ENCODE results near the gene ICA1.
"Not testable (repeated sequence)": the region's sequence is repeated elsewhere in the genome, so short reads cannot be mapped to it uniquely, and the experiment has no call there.

Gene ICA1

DNA sequence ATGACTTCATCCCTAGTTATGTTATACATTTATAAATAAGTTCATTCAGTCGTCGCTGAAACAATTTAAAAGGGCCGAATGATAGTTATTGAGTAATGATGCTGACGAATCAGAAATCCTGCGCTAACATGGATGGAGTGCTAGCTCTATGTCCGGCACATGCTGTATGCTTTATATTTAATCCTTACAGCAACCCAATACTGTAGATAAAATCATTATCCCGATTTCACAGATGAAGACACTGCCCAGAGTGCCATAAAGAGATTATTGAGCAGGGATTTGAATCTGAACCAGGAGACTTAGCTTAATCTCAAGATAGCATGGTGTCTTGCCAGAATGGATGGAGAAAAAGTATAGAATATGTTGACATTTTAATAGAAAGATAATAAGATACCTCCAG lies 1.1 kb upstream of the ICA1 start:
- peak; percentile 32 for DNase-seq (ENCODE audit: low spot score)

DNA sequence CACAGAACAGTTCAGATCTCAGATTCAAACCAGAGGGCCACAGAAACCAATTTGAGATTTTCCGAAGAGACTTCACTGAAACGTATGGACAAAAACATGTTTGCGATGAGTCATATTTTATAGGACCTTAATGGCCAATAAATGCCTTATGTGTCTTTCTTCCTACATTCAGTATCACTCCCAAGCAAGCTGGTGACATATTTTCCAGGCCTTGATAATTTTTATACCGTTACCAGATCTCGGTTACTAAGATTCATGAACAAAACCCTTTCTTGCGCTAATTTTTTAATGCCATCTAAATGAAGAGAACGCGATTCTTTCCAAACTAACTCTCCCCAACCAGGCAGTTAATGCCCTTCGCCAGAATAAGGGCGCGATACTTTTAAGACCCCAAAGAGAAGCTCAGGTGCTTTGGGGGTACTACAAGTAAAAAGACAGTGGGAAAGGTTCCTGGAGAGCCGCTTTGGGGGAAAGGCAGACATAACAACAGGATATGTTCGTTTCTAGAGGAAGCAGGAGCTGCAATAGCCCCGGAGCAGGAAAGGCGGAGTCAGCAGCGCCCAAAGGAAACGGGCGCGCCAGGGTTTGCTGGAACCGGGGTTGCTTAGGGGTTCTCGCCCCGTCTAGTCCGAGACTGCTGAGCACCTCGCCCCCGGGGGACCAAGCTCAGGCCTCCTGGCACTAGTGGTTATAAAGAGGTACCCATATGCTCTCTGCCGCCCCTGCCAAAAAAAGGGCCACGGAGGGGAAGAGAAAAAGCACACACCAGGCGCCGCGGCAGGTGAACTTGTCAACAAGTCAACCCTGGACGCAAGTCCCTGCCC lies 884 bp downstream of the ICA1 start:
- peak; percentile 88 for DNase-seq (ENCODE audit: low spot score)

DNA sequence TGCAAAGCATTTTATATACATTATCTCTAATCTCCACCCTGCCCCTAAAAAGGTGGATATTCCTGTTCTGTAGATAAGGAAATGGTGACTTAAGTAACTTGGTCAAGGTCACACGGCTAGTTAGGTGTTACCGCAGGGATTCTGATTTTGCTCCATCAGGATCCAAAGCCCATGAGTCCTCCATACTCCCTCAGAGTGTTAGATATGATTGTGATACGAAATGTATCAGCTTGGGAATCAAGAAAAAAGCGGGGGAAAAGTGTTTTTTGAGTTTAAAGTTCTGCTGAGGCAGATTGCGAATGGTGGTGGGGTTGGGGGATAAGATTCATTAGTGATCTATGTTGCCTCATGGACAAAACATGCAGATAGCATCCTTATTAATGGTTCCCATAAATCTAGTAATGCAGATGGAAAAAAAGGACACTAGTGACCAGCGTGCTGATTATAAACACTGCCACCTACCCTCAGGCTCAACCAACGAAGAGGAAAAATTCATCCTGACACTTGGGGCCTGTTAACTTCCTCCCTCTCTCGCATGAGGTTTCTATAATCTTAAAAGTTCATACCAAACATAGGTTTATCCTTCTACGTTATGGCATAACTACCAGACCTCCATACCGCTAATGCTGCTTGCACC lies 2.3 kb downstream of the ICA1 start:
- no peak for DNase-seq (ENCODE audit: low spot score)

DNA sequence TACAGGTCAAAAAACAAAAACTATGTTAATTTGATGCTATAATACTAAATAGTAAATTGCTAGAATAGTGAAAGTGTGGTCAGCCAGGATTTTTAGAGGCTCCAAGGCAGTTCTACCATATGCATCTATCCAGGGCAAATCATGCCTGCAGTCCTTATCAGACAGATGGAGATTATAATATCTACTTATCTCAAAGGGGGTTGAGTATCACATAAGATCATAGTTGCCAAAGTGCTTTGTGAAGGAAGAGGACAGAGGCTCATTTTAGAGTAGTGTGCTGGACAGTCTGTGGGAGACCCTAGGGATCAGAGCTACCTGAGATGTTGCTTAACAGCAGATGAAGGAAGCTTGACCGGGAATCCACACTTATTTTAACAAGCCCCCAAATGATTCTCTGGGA lies 3.2 kb downstream of the ICA1 start:
- no peak for DNase-seq (ENCODE audit: low spot score)

DNA sequence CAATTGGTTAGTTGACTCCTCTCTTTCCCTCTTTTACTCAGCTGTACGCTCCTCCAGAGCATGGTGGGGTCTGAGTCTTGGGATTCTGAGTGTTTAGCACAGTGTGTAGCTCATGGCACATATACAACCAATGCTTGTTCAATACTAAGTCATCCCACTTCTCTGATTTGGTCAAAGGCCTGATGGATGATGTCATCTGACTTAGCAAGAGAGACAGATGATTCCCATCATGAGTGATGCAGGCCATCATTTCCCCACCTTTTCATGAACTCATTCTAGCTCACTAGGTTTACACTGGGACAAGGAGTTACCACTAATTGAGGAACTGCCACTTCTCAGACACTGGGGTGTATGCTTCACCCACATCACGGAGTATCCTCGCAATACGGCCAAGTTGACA lies 3.8 kb downstream of the ICA1 start:
- DNase-seq (ENCODE audit: low spot score), result peak; percentile 11

DNA sequence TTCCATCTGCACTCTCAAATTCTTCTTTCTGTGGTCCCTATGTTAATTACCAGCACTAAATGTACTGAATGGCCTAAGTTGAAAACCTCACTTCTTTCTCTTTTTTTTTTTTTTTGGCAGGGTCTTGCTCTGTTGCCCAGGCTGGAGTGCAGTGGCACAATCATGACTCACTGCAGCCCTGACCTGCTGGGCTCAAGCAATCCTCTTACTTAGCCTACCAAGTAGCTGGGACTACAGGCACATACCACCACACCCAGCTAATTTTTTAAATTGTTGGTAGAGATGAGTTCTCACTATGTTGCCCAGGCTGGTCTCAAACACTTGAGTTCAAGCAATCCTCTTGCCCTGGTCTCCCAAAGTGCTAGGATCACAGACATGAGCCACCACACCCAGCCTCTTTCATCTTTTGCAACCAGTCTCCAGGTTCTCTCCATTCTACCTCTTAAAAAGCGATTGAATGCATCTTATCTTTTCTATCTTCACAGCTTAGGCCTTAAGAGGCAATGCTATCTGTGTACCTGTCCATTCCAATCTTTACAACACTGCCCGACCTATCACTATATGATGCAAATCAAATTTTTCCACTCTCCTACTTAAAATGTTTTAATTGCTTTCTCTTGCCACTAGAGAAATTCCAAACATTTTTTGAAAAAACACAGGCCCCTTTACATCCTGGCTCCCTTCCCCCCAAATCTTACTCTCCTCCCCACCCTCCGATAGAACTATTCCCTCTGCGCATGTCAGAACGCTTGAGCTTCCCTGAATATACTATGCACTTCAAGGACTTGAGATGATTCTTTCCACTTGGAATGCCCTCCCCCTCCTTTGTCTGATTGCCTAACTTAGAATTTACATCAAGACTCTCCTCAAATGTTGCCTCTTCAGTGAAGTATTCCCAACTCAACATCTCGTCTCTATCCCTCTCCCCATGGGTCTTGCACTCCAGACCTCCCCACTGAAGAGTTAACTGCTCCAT lies 6.0 kb downstream of the ICA1 start:
- DNase-seq (ENCODE audit: low spot score), result no peak

DNA sequence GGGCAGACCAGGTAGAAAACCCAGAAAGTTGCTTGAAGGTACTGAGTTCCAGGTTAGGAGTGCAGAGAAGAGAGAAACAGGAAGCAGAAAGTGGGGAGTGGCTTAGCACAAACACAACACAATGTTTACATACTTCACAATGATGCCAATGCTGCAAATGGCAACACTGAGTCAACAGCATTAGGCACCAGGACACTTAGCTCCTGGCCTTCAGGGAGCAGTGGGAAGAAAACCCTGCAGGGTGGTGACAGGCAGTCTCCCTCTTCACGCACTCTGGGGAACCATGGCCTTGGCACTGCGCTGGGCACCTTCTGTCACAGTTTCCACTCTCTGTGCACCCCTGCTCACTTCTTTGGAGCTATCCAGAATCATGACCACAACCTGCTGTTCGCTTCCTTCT lies 7.3 kb downstream of the ICA1 start:
- no peak for DNase-seq (ENCODE audit: low spot score)

DNA sequence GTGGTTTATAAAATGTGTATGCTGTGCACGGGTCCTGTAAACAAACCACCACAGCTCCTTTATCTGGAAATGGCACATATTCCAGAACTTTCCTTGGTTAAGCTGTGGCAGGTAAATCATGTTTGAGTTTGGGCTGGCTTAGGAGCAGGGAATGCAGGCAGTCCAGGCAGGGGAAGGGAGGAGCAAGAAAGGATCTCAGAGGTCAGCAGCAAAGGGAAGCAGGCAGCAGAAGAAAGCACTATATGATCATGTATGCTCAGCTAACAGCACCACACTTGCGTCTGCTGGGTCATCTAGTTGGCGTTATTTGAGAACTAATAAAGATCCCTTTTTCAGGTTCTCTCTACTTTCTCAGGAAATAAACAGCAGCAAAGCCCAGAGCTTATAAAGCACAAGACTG lies 7.8 kb downstream of the ICA1 start:
- no peak for DNase-seq (ENCODE audit: low spot score)

DNA sequence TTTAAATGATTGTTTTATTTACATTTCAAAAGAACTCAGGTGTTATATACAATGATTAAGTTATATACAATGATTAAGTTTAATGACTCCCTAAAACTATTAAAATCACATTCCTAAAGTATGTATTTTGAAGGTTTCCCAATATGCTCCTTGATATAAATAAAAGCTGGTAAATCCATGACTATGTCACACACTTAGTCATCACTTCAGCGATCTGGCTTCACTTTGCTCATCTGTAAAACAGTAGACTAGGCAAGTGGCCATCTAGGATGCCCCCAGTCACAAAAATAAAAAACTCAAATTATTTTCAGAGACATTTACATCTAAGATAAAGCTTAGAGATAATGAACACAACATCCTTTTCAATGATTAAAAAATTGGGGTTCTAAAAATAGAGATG lies 10.8 kb downstream of the ICA1 start:
- peak; percentile 38 for DNase-seq (ENCODE audit: low spot score)

DNA sequence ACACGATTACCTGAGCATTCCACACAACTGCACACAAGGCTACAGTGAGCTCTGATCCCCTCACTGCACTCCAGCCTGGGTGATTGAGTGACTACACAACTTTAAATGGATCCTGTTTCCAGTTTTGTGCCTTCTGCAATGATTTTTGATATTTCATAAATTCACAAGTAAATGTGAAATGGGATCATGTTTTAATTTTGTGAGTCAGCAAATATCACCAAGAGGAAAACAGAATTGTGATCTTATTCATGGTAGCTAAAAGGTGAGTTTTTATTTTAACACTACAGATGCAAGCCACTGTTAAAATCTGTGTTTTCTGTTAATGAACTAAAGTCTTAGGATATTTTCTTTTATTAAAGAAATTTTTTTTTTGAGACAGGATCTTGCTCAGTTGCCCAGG lies 11.4 kb downstream of the ICA1 start:
- DNase-seq (ENCODE audit: low spot score), result no peak

DNA sequence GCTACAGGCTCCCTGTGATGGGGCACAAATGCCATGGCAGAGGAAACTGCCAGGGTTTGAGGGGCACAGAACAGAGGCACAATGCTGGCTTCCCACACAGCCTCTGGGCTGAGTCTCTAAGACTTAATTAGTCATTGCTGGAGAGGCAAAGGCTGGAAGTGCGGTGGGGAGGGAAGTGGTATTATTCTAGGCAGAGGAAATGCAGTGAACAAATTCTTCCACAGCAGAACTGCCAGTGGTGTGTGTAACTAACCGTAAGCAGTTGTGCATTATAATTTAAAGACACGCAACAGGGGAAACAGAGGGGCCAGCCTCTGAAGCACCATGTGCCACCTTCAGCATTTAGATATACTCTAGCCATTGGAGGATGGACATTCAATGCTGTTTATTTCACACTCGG lies 12.8 kb downstream of the ICA1 start:
- DNase-seq (ENCODE audit: low spot score), result no peak

DNA sequence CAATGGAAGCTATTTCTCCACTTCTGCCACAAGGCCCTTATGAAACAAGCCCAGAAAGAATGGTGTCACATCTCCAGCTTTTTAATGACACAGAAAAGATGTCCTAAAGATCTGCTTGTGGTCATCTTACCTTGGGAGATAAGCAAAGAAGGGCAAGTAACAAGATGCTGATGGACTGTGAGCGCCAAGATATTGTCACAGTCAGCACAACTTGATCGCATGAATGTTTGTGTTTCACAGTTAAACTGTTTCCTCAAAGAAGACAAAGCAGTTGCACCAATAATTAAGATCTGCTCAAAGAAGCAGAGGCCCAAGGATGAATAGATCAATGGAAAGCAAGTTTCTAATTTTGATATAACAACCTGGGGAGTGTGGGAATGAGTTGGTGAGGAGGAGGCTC lies 15.9 kb downstream of the ICA1 start:
- DNase-seq (ENCODE audit: low spot score), result no peak

DNA sequence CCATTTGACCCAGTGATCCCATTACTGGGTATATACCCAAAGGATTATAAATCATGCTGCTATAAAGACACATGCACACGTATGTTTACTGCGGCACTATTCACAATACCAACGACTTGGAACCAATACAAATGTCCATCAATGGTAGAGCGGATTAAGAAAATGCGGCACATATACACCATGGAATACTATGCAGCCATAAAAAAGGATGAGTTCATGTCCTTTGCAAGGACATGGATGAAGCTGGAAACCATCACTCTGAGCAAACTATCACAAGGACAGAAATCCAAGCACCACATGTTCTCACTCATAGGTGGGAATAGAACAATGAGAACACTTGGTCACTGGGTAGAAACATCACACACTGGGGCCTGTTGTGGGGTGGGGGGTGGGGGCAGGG lies 16.9 kb downstream of the ICA1 start:
- DNase-seq (ENCODE audit: low spot score), result not testable (repeated sequence)

DNA sequence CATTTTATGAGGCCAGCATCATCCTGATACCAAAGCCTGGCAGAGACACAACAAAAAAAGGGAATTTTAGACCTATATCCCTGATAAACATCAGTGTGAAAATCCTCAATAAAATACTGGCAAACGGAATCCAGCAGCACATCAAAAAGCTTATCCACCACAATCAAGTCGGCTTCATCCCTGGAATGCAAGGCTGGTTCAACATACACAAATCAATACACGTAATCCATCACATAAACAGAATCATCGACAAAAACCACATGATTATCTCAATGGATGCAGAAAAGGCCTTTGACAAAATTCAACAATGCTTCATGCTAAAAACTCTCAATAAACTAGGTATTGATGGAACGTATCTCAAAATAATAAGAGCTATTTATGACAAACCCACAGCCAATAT lies 18.9 kb downstream of the ICA1 start:
- DNase-seq (ENCODE audit: low spot score), result not testable (repeated sequence)

DNA sequence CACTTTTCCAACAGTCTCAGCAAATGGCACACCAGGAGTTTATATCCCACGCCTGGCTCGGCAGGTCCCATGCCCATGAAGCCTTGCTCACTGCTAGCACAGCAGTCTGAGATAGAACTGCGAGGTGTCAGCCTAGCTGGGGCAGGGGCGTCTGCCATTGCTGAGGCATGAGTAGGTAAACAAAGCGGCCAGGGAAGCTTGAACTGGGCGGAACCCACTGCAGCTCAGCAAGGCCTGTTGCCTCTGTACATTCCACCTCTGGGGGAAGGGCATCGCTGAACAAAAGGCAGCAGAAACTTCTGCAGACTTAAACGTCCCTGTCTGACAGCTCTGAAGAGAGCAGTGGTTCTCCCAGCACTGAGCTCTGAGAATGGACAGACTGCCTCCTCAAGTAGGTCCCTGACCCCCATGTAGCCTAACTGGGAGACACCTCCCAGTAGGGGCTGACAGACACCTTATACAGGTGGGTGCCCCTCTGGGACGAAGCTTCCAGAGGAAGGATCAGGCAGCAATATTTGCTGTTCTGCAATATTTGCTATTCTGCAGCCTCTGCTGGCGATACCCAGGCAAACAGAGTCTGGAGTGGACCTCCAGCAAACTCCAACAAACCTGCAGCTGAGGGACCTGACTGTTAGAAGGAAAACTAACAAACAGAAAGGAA lies 22.1 kb downstream of the ICA1 start:
- DNase-seq (ENCODE audit: low spot score), result not testable (repeated sequence)

DNA sequence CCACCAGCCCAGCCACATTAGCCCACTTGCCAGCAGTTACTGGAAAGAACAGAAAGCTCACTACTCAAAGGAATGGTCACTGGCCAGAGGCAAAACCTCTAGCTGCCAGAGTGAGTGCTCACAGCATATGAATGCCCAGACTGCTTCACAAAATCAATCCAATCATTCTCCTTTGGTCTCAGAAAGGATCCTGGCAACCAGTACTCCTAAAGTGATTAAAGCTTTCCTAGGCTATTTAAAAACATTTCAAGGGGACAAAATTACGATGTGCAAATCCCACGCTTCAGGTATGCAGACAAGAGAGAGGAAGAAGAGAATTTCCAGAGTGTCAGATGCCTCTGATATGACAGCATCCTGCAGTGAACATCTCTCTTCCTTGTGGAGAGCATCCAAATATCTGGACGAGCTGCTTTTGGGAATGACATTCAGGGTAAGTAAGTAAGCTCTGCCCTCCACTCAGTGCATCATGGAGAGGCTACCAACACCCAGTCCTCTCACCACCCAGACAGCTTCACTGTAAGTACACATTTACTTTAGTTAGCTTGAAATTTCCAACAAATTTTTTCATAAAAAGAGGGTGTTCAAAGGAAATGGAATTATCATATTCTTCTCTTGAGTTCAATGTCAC lies 25.1 kb downstream of the ICA1 start:
- DNase-seq (ENCODE audit: low spot score), result no peak

DNA sequence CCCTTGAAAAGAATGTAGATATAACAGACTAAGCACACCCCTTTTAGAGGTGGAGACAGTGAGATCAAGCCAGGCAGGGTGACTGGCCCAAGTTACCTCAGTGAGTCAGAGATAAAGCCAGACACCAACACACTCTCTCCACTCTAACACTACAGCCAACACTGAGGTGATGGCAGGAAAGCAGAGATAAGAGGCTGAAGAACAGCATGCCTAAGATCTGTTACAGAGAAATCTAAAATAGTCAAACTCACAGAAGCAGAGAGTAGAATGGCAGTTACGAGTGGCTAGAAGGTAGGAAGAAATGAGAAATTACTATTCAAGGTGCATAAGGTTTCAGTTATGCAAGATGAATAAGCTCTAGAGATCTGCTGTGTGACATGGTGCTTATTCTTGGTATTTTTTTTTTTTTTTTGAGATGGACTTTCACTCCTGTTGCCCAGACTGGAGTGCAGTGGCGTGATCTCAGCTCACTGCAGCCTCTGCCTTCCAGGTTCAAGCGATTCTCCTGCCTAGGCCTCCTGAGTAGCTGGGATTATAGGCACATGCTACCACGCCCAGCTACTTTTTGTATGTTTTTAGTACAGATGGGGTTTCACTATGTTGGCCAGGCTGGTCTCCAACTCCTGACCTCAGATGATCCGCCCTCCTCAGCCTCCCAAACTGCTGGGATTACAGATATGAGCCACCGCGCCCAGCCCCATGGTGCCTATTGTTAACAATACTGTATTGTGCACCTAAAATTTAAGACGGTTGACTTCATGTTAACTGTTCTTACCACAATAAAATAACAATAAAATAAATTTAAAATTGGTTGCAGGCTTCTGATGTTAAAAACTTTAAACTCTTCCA lies 28.7 kb downstream of the ICA1 start:
- no peak for DNase-seq (ENCODE audit: low spot score)

DNA sequence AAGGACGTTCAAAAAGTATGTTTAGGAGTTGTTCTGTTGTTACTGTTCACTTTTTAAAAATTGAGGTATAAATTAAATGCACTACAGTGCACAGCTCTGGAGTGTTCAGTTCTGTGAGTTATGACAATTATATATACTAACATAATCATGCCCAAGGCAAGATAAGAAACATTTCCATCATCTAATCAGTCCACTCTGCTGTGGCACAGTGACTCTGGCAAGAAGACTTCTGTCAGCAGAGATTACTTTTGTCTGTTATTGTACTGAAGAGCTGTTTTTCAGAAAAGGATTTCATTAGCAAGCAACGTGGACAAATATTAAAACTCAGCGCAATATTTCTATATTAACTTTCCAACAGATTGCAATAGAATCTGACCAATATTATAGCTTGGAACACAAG lies 32.0 kb downstream of the ICA1 start:
- no peak for DNase-seq (ENCODE audit: low spot score)

DNA sequence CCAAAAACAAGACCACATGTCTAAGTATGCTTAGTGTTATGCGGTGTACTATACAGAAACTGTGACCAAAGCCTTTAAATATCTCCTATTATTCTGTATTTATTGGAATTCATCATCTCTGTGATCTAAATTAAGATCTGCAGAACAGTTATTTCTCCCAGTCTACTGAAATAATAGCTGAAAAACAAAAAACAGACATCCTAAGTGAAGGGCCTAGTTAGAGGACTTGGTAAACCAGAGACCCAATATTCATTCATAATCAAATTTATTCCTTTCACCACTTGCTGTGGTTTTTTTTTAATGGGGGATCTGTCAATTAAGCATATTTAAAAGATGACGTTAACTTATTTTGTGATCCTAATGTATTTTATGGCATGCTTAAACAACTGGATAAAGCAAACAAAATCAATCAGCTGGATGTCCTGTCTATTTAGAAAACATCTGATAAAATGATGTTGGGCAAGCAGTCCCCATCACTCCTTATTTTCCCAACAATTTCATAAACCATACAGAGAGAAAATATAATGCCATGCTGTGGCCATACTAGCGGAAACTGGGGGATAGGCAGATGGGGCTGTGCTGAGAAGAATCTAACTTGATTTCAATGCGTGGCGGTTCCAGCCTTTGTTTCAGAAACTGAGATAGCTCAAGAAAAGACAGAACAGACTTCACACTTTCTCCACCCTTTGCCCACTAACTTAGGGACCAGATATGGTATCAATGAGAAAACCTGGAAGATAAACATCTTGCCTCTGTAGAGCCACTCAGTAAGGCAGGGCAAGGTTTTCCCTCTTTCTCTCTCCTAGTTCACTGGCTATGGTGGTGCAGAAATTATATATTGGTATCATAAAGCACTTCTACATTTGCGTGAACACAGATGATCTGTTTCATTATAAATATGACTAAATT lies 32.9 kb downstream of the ICA1 start:
- no peak for DNase-seq (ENCODE audit: low spot score)

DNA sequence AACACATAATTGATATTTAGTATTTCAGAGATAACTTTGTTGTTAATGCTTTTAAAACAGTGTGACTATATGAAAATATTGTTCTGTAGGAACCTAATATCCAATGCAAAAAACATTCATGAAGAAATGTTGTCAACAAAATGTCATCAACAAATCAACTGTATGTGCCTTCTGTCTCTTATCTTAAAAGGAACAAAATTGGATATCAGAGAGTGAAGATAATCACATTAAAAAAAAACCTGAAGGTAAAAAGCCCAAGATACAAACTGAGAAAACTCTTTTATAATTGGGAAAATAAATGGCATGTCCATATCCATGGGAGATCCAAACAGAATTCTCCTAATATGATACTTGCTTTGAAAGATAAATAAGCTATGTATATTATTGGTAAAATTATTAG lies 33.9 kb downstream of the ICA1 start:
- DNase-seq (ENCODE audit: low spot score), result no peak
